HepG2 (cell line): ENCODE results near the gene KLHL17. TPM values are rescaled to one million over a fixed set of nuclear protein-coding genes. Genes with fewer than 3 reads are reported as not detected.

Experiments used
- BHLHE40 ChIP-seq: IDR thresholded peaks from 2 replicates; pipeline ENCODE4 v1.6.1; 2011; ENCODE audit warnings: low read length, improper control_type of control experiment
- KLF13 ChIP-seq: sonication (generic); formaldehyde crosslinking; IDR thresholded peaks from 2 replicates; pipeline ENCODE4 v1.4.0; 2020; ENCODE audit warnings: mild to moderate bottlenecking, missing genetic modification reagents
- MED13 ChIP-seq: sonication (generic); formaldehyde crosslinking; IDR thresholded peaks from 2 replicates; pipeline ENCODE4 v1.5.0; 2020; ENCODE audit warnings: missing genetic modification reagents
- MTA3 ChIP-seq: sonication (generic); formaldehyde crosslinking; IDR thresholded peaks from 2 replicates; pipeline ENCODE4 v1.4.0; 2020; ENCODE audit warnings: missing genetic modification reagents
- MYC ChIP-seq: sonication (generic); formaldehyde crosslinking; IDR thresholded peaks from 2 replicates; pipeline ENCODE4 v1.9.0; 2021; ENCODE audit warnings: missing genetic modification reagents, borderline replicate concordance
- NCOR1 ChIP-seq: fragments of 200-600 bp; sonication (generic); IDR thresholded peaks from 2 replicates; pipeline ENCODE4 v1.7.0; 2017; ENCODE audit warnings: antibody characterized with exemption, low read length, borderline replicate concordance
- PRMT3 ChIP-seq: sonication (generic); formaldehyde crosslinking; IDR thresholded peaks from 2 replicates; pipeline ENCODE4 v1.8.1; 2022; ENCODE audit warnings: low read depth, mild to moderate bottlenecking, moderate library complexity, missing genetic modification reagents, borderline replicate concordance
- SMC3 ChIP-seq: IDR thresholded peaks from 2 replicates; pipeline ENCODE4 v1.6.1; 2011; ENCODE audit warnings: low read length, improper control_type of control experiment
- SPEN ChIP-seq: sonication (generic); formaldehyde crosslinking; IDR thresholded peaks from 2 replicates; pipeline ENCODE4 v1.5.1; 2020; ENCODE audit warnings: low read depth, mild to moderate bottlenecking, missing genetic modification reagents
- TBX2 ChIP-seq: sonication (generic); formaldehyde crosslinking; IDR thresholded peaks from 2 replicates; pipeline ENCODE4 v1.5.0; 2020; ENCODE audit warnings: missing genetic modification reagents, mild to moderate bottlenecking, borderline replicate concordance
- ZKSCAN1 ChIP-seq: fragments of 150-350 bp; IDR thresholded peaks from 2 replicates; pipeline ENCODE4 v1.6.1; 2014; ENCODE audit warnings: low read length
- ZMYM3 ChIP-seq: sonication (generic); formaldehyde crosslinking; IDR thresholded peaks from 2 replicates; pipeline ENCODE4 v1.5.1; 2020; ENCODE audit warnings: mild to moderate bottlenecking, missing genetic modification reagents
- ZNF547 ChIP-seq: sonication (generic); formaldehyde crosslinking; IDR thresholded peaks from 2 replicates; pipeline ENCODE4 v1.5.1; 2020; ENCODE audit warnings: mild to moderate bottlenecking, missing genetic modification reagents
- ZNF777 ChIP-seq: sonication (generic); formaldehyde crosslinking; IDR thresholded peaks from 2 replicates; pipeline ENCODE4 v1.4.0; 2020; ENCODE audit warnings: missing genetic modification reagents
- ZNF788 ChIP-seq: sonication (generic); formaldehyde crosslinking; IDR thresholded peaks from 2 replicates; pipeline ENCODE4 v1.5.0; 2020; ENCODE audit warnings: mild to moderate bottlenecking, missing genetic modification reagents, borderline replicate concordance
- ZSCAN20 ChIP-seq: sonication (generic); formaldehyde crosslinking; IDR thresholded peaks from 2 replicates; pipeline ENCODE4 v1.4.0; 2020; ENCODE audit warnings: missing genetic modification reagents, mild to moderate bottlenecking, borderline replicate concordance
- polyA plus RNA-seq, 8 experiments: library from polyadenylated mRNA; depleted of rRNA in 3 of 8; stranded (reverse) in 7 of 8; unstranded in 1 of 8; fragments of >200 nt; fragmentation: Illumina TruSeq in 4 of 8; extraction: Trizol in 4 of 8; gene quantifications; 2 replicates each; pipeline versions ENCODE4 v1.2.1 to v1.2.3, GENCODE V29; 2011 to 2016; ENCODE audit warnings: low read depth in 4 of 8, missing spikeins in 1 of 8, mixed read lengths in 1 of 8; ENCODE audit not compliant: insufficient read depth in 1 of 8
- total RNA-seq, 5 experiments: library from RNA; depleted of rRNA; stranded (reverse); fragments of >200 nt; fragmentation: Illumina TruSeq; extraction: Trizol; gene quantifications; 2 replicates each; pipeline ENCODE4 v1.2.3, GENCODE V29; 2016; ENCODE audit warnings: low read depth in 1 of 5
- TF ChIP-seq, protein P1 (sequence below): sonication (generic); formaldehyde crosslinking; conservative IDR thresholded peaks from 2 replicates; pipeline ENCODE4 v1.8.0; 2022; ENCODE audit warnings: low read depth, missing genetic modification reagents
- TF ChIP-seq, protein P2 (sequence below): sonication (generic); formaldehyde crosslinking; IDR thresholded peaks from 2 replicates; pipeline ENCODE4 v1.9.0; 2022; ENCODE audit warnings: missing genetic modification reagents, mild to moderate bottlenecking, borderline replicate concordance
- TF ChIP-seq, protein P3 (sequence below): IDR thresholded peaks from 2 replicates; pipeline ENCODE4 v1.6.1; 2016; ENCODE audit warnings: low read depth, control low read depth
- TF ChIP-seq, protein P4 (sequence below): sonication (generic); formaldehyde crosslinking; IDR thresholded peaks from 2 replicates; pipeline ENCODE4 v1.5.1; 2020; ENCODE audit warnings: missing genetic modification reagents, mild to moderate bottlenecking, borderline replicate concordance
- TF ChIP-seq, protein P5 (sequence below): sonication (generic); formaldehyde crosslinking; IDR thresholded peaks from 2 replicates; pipeline ENCODE4; 2020; ENCODE audit warnings: missing genetic modification reagents, mild to moderate bottlenecking, borderline replicate concordance

Gene KLHL17
- total and polyA plus RNA-seq, 2 of the 13 experiments (the other 11 are each of a cell fraction or from before 2014, with no cell fraction given): 9.3 to 24.7 TPM

DNA sequence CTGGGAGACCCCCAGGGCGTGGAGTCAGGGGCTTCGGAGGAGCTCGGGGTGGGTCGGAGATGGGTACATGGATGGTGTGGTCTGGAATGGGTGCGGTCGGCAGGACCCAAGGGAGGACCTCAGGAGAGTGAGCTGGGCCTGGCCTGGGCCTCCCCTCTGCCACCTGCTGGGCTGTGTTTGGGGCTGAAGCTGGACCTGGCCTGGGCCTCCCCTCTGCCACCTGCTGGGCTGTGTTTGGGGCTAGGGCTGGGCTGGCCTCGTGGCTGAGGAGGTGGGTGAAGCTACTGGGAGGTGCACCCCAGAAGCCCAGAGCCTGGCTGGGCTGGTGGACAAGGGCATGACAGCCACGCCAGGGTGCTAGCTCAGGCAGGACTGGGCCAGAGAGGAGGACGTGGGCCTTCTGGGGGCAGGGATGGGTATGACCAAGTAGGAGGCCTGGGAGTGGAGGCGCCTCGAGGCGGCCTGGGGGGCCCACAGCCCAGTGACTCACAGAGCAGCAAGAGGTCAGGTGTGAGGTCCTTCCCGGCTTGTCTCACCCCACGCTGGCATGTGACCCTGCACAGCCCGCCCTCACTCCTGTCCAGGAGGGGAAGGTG is 22.2 kb upstream of the KLHL17 start (continued):
- TF ChIP-seq, protein P1, sequence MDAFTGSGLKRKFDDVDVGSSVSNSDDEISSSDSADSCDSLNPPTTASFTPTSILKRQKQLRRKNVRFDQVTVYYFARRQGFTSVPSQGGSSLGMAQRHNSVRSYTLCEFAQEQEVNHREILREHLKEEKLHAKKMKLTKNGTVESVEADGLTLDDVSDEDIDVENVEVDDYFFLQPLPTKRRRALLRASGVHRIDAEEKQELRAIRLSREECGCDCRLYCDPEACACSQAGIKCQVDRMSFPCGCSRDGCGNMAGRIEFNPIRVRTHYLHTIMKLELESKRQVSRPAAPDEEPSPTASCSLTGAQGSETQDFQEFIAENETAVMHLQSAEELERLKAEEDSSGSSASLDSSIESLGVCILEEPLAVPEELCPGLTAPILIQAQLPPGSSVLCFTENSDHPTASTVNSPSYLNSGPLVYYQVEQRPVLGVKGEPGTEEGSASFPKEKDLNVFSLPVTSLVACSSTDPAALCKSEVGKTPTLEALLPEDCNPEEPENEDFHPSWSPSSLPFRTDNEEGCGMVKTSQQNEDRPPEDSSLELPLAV (CRISPR knock-in tag): no peak
- TF ChIP-seq MTA3 (CRISPR knock-in tag) (no peak), SMC3 (peak; percentile 23; the same call in 1 of the 2 replicates), TBX2 (CRISPR knock-in tag) (peak; percentile 34; the same call in 1 of the 2 replicates), ZKSCAN1 (no peak), ZNF547 (CRISPR knock-in tag) (0 out of 2 replicates have a peak, but pooled peaks have one; percentile 43), KLF13 (CRISPR knock-in tag) (no peak), NCOR1 (no peak), PRMT3 (CRISPR knock-in tag) (no peak), MED13 (CRISPR knock-in tag) (no peak), ZNF777 (0 out of 2 replicates have a peak, but pooled peaks have one; percentile 34), BHLHE40 (no peak), MYC (CRISPR knock-in tag) (peak; percentile 59; the same call in 1 of the 2 replicates), ZNF788 (CRISPR knock-in tag) (no peak), SPEN (CRISPR knock-in tag) (0 out of 2 replicates have a peak, but pooled peaks have one; percentile 42), ZSCAN20 (no peak), ZMYM3 (CRISPR knock-in tag) (no peak)
- TF ChIP-seq, protein P2, sequence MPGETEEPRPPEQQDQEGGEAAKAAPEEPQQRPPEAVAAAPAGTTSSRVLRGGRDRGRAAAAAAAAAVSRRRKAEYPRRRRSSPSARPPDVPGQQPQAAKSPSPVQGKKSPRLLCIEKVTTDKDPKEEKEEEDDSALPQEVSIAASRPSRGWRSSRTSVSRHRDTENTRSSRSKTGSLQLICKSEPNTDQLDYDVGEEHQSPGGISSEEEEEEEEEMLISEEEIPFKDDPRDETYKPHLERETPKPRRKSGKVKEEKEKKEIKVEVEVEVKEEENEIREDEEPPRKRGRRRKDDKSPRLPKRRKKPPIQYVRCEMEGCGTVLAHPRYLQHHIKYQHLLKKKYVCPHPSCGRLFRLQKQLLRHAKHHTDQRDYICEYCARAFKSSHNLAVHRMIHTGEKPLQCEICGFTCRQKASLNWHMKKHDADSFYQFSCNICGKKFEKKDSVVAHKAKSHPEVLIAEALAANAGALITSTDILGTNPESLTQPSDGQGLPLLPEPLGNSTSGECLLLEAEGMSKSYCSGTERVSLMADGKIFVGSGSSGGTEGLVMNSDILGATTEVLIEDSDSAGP: no peak
- TF ChIP-seq, protein P3, sequence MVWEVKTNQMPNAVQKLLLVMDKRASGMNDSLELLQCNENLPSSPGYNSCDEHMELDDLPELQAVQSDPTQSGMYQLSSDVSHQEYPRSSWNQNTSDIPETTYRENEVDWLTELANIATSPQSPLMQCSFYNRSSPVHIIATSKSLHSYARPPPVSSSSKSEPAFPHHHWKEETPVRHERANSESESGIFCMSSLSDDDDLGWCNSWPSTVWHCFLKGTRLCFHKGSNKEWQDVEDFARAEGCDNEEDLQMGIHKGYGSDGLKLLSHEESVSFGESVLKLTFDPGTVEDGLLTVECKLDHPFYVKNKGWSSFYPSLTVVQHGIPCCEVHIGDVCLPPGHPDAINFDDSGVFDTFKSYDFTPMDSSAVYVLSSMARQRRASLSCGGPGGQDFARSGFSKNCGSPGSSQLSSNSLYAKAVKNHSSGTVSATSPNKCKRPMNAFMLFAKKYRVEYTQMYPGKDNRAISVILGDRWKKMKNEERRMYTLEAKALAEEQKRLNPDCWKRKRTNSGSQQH: no peak
- TF ChIP-seq, protein P4, sequence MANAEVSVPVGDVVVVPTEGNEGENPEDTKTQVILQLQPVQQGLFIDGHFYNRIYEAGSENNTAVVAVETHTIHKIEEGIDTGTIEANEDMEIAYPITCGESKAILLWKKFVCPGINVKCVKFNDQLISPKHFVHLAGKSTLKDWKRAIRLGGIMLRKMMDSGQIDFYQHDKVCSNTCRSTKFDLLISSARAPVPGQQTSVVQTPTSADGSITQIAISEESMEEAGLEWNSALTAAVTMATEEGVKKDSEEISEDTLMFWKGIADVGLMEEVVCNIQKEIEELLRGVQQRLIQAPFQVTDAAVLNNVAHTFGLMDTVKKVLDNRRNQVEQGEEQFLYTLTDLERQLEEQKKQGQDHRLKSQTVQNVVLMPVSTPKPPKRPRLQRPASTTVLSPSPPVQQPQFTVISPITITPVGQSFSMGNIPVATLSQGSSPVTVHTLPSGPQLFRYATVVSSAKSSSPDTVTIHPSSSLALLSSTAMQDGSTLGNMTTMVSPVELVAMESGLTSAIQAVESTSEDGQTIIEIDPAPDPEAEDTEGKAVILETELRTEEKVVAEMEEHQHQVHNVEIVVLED: no peak
- TF ChIP-seq, protein P5, sequence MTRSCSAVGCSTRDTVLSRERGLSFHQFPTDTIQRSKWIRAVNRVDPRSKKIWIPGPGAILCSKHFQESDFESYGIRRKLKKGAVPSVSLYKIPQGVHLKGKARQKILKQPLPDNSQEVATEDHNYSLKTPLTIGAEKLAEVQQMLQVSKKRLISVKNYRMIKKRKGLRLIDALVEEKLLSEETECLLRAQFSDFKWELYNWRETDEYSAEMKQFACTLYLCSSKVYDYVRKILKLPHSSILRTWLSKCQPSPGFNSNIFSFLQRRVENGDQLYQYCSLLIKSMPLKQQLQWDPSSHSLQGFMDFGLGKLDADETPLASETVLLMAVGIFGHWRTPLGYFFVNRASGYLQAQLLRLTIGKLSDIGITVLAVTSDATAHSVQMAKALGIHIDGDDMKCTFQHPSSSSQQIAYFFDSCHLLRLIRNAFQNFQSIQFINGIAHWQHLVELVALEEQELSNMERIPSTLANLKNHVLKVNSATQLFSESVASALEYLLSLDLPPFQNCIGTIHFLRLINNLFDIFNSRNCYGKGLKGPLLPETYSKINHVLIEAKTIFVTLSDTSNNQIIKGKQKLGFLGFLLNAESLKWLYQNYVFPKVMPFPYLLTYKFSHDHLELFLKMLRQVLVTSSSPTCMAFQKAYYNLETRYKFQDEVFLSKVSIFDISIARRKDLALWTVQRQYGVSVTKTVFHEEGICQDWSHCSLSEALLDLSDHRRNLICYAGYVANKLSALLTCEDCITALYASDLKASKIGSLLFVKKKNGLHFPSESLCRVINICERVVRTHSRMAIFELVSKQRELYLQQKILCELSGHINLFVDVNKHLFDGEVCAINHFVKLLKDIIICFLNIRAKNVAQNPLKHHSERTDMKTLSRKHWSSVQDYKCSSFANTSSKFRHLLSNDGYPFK (CRISPR knock-in tag): no peak
